Ishikawa (cell line): ENCODE data around the gene MICU2.

Source experiments
- CEBPB ChIP-seq: IDR thresholded peaks from 2 replicates; pipeline ENCODE4 v1.6.1; 2012
- CREB1 ChIP-seq: IDR thresholded peaks from 2 replicates; pipeline ENCODE4 v1.6.1; 2012; ENCODE audit warnings: low read depth
- EGR1 ChIP-seq: IDR thresholded peaks from 2 replicates; pipeline ENCODE4 v1.6.1; 2012
- EP300 ChIP-seq: IDR thresholded peaks from 2 replicates; pipeline ENCODE4 v1.6.1; 2012; ENCODE audit warnings: borderline replicate concordance
- FOXM1 ChIP-seq: IDR thresholded peaks from 2 replicates; pipeline ENCODE4 v1.6.1; 2012; ENCODE audit warnings: low read depth, borderline replicate concordance
- NFIC ChIP-seq: IDR thresholded peaks from 2 replicates; pipeline ENCODE4 v1.6.1; 2012
- RAD21 ChIP-seq: IDR thresholded peaks from 2 replicates; pipeline ENCODE4 v1.6.1; 2012; ENCODE audit warnings: low read depth
- REST ChIP-seq: IDR thresholded peaks from 2 replicates; pipeline ENCODE4 v1.6.1; 2012; ENCODE audit warnings: low read depth, mild to moderate bottlenecking
- TAF1 ChIP-seq: IDR thresholded peaks from 2 replicates; pipeline ENCODE4 v1.6.1; 2012; ENCODE audit warnings: low read depth, mild to moderate bottlenecking
- TCF12 ChIP-seq: IDR thresholded peaks from 2 replicates; pipeline ENCODE4 v1.6.1; 2012; ENCODE audit warnings: low read depth
- TEAD4 ChIP-seq: IDR thresholded peaks from 2 replicates; pipeline ENCODE4 v1.6.1; 2012
- USF1 ChIP-seq: IDR thresholded peaks from 2 replicates; pipeline ENCODE4 v1.6.1; 2012
- YY1 ChIP-seq: IDR thresholded peaks from 2 replicates; pipeline ENCODE4 v1.6.1; 2012; ENCODE audit warnings: low read depth
- ZBTB7A ChIP-seq: IDR thresholded peaks from 2 replicates; pipeline ENCODE4 v1.6.1; 2012; ENCODE audit warnings: low read depth
- TF ChIP-seq, protein P1 (sequence below): IDR thresholded peaks from 2 replicates; pipeline ENCODE4 v1.6.1; 2012

Gene MICU2

GRCh38 chr13:21526707-21527540, 77.0 kb downstream of the MICU2 start:
- TF ChIP-seq FOXM1 (no peak), RAD21 (no peak), NFIC (no peak), USF1 (no peak)

- TF ChIP-seq TEAD4: no peak
- TF ChIP-seq YY1: no peak
- no peak for TF ChIP-seq CEBPB
- no peak for TF ChIP-seq ZBTB7A
- TF ChIP-seq, protein P1, sequence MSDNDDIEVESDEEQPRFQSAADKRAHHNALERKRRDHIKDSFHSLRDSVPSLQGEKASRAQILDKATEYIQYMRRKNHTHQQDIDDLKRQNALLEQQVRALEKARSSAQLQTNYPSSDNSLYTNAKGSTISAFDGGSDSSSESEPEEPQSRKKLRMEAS: no peak
- TF ChIP-seq REST: no peak
- no peak for TF ChIP-seq NFIC
- no peak for TF ChIP-seq CREB1
- no peak for TF ChIP-seq TCF12
Observed at GRCh38 chr13:21522847-21523246, 81.1 kb downstream of the MICU2 start.

- TF ChIP-seq FOXM1 (no peak), REST (no peak), USF1 (no peak), TAF1 (no peak), NFIC (no peak), RAD21 (no peak), TEAD4 (no peak), ZBTB7A (no peak), YY1 (no peak), CEBPB (no peak)
Observed at GRCh38 chr13:21522130-21522529, 81.8 kb downstream of the MICU2 start.

GRCh38 chr13:21518617-21519144, 85.3 kb downstream of the MICU2 start:
- TF ChIP-seq NFIC (no peak), FOXM1 (no peak), TEAD4 (no peak), EP300 (no peak), USF1 (no peak), CEBPB (no peak), TAF1 (no peak), TCF12 (no peak), EGR1 (no peak), CREB1 (no peak), REST (no peak), RAD21 (no peak), ZBTB7A (no peak), YY1 (no peak)
- TF ChIP-seq, protein P1: no peak
